ENCODE measurements around the gene AGAP1. TPM values are rescaled to one million over a fixed set of nuclear protein-coding genes. Genes with fewer than 3 reads are reported as not detected.

AGAP1 gene
- polyA plus RNA-seq, 1 donor from 2014 or later = 17.4 TPM

- H3K4me2 ChIP-seq (ENCODE audit: low read length) = no peak overlapping the region
- H3K36me3 ChIP-seq (ENCODE audit: insufficient read depth, low read length) = no peaks in the 10 kb centered on the region
- no peaks in the 10 kb centered on the region for H3K9me3 ChIP-seq (ENCODE audit: low read length)
- H3K9ac ChIP-seq (ENCODE audit: low read length) = no peak overlapping the region
- no peaks in the 10 kb centered on the region for H3F3A ChIP-seq (ENCODE audit: insufficient read depth, low read length, poor library complexity, severe bottlenecking)
- H3K27me3 ChIP-seq (ENCODE audit: insufficient read depth, low read depth, low read length) = no peaks in the 10 kb centered on the region
- no peak overlapping the region for H3K4me3 ChIP-seq (ENCODE audit: low read length)
- H4K20me1 ChIP-seq (ENCODE audit: insufficient read depth) = no peaks in the 10 kb centered on the region
- no peaks in the 10 kb centered on the region for H3K9me2 ChIP-seq (ENCODE audit: insufficient read depth, low read length)
- TF ChIP-seq SMC3 (conservative IDR thresholded peaks at IDR 0.05; ENCODE audit: poor library complexity) = no peak
- TF ChIP-seq EP300 (conservative IDR thresholded peaks at IDR 0.05; ENCODE audit: poor library complexity, severe bottlenecking) = no peak
- no peak for TF ChIP-seq EZH2 (IDR thresholded peaks at IDR 0.05; ENCODE audit: borderline replicate concordance, insufficient read depth, low read length, poor library complexity, severe bottlenecking)
- no peak for TF ChIP-seq MXI1 (conservative IDR thresholded peaks at IDR 0.05; ENCODE audit: poor library complexity, severe bottlenecking)
- TF ChIP-seq REST (IDR thresholded peaks at IDR 0.05; ENCODE audit: borderline replicate concordance) = no peak
- TF ChIP-seq POLR2AphosphoS5 (IDR thresholded peaks at IDR 0.05) = no peak
- no peak for TF ChIP-seq CTCF (IDR thresholded peaks at IDR 0.05; ENCODE audit: poor library complexity, severe bottlenecking)
- peaks cover 36% of the 10 kb centered on the region for H3K79me2 ChIP-seq (replicated peaks; ENCODE audit: insufficient read depth, low read length)
- no peak overlapping the region for H3K27ac ChIP-seq (ENCODE audit: low read length)
- no peak overlapping the region for H2AFZ ChIP-seq (ENCODE audit: low read depth, low read length)
Measured at GRCh38 chr2:235513984-235514626, 20.3 kb downstream of the AGAP1 start.

- Histone ChIP-seq H3K79me2 (replicated peaks; ENCODE audit: insufficient read depth, low read length) (peaks cover 42% of the 10 kb centered on the region), H3K9me2 (ENCODE audit: insufficient read depth, low read length) (no peaks in the 10 kb centered on the region), H3K27me3 (ENCODE audit: insufficient read depth, low read depth, low read length) (no peaks in the 10 kb centered on the region), H4K20me1 (ENCODE audit: insufficient read depth) (no peaks in the 10 kb centered on the region), H3K4me3 (ENCODE audit: low read length) (no peak overlapping the region), H3K9me3 (ENCODE audit: low read length) (no peaks in the 10 kb centered on the region), H3K4me2 (ENCODE audit: low read length) (no peak overlapping the region), H3K27ac (ENCODE audit: low read length) (no peak overlapping the region), H3K36me3 (ENCODE audit: insufficient read depth, low read length) (no peaks in the 10 kb centered on the region), H2AFZ (ENCODE audit: low read depth, low read length) (no peak overlapping the region), H3F3A (ENCODE audit: insufficient read depth, low read length, poor library complexity, severe bottlenecking) (no peaks in the 10 kb centered on the region), H3K9ac (ENCODE audit: low read length) (no peak overlapping the region)
- TF ChIP-seq TAF1 (IDR thresholded peaks at IDR 0.05; ENCODE audit: low read depth) = no peak
- TF ChIP-seq MXI1 (conservative IDR thresholded peaks at IDR 0.05; ENCODE audit: poor library complexity, severe bottlenecking) = no peak
- TF ChIP-seq CTCF (IDR thresholded peaks at IDR 0.05; ENCODE audit: poor library complexity, severe bottlenecking) = no peak
- TF ChIP-seq POLR2AphosphoS5 (IDR thresholded peaks at IDR 0.05) = no peak
- no peak for TF ChIP-seq SMC3 (conservative IDR thresholded peaks at IDR 0.05; ENCODE audit: poor library complexity)
- TF ChIP-seq EZH2 (IDR thresholded peaks at IDR 0.05; ENCODE audit: borderline replicate concordance, insufficient read depth, low read length, poor library complexity, severe bottlenecking) = no peak
- no peak for TF ChIP-seq REST (IDR thresholded peaks at IDR 0.05; ENCODE audit: borderline replicate concordance)
Measured at GRCh38 chr2:235514627-235515363, 21.0 kb downstream of the AGAP1 start.

All from neural cell (in vitro differentiated cells).